HEK293 (cell line): ENCODE measurements around the gene FMN1.
A peak's percentile ranks its signal among the peaks of the same experiment; 100 is the strongest.

ENCODE experiments used
- CTCF ChIA-PET: fragments of 350-600 bp; formaldehyde crosslinking; extraction: SDS; loops from one replicate; lab custom pipeline; 2021; ENCODE audit warnings: antibody characterized with exemption; lab: Yijun Ruan, JAX
- POLR2A ChIA-PET: fragments of 300-600 bp; formaldehyde crosslinking; extraction: SDS; loops from one replicate; lab custom pipeline; 2020; ENCODE audit warnings: antibody characterized with exemption, inconsistent platforms; lab: Yijun Ruan, JAX
- H3K27ac ChIP-seq: fragments of 200-500 bp; sonication (Bioruptor generic); 2 replicates; pipeline ENCODE4 v1.5.1; 2014; ENCODE audit warnings: low read depth, low read length, control low read depth, inconsistent platforms; ENCODE audit errors: extremely low read depth
- H3K36me3 ChIP-seq, 2 experiments: fragments of 200-500 bp in 1 of 2; sonication (Bioruptor generic) in 1 of 2; 1 replicate in 1 of 2; 2 replicates in 1 of 2; pipeline ENCODE4 v1.5.1; 2014 to 2017; ENCODE audit warnings: inconsistent platforms in 2 of 2, low read length in 2 of 2; ENCODE audit not compliant: control insufficient read depth in 2 of 2, insufficient read depth in 1 of 2
- H3K4me1 ChIP-seq: fragments of 200-500 bp; sonication (Bioruptor generic); 2 replicates; pipeline ENCODE4 v1.5.1; 2014; ENCODE audit warnings: mild to moderate bottlenecking, low read length, inconsistent platforms; ENCODE audit not compliant: control insufficient read depth, insufficient read depth
- H3K4me3 ChIP-seq: 2 replicates; pipeline ENCODE4 v1.5.1; 2011; ENCODE audit warnings: low read depth, mild to moderate bottlenecking, control low read depth, low read length, moderate library complexity
- H3K9me3 ChIP-seq: fragments of 200-500 bp; sonication (Bioruptor generic); 2 replicates; pipeline ENCODE4 v1.5.1; 2014; ENCODE audit warnings: low read depth, low read length, inconsistent platforms; ENCODE audit not compliant: control insufficient read depth, insufficient read depth
- GLIS1 ChIP-seq: fragments of 450-650 bp; formaldehyde crosslinking; IDR thresholded peaks from 2 replicates; pipeline ENCODE4 v1.5.1; 2016; ENCODE audit warnings: missing biosample characterization, missing genetic modification characterization
- GLIS2 ChIP-seq: fragments of 450-650 bp; formaldehyde crosslinking; IDR thresholded peaks from 2 replicates; pipeline ENCODE4 v1.5.1; 2016; ENCODE audit warnings: missing biosample characterization, missing genetic modification characterization
- HOXC10 ChIP-seq: sonication (generic); formaldehyde crosslinking; IDR thresholded peaks from 2 replicates; pipeline ENCODE4 v1.8.1; 2023; ENCODE audit warnings: mild to moderate bottlenecking, missing genetic modification reagents
- MYNN ChIP-seq: fragments of 450-650 bp; formaldehyde crosslinking; IDR thresholded peaks from 2 replicates; pipeline ENCODE4 v1.5.1; 2016; ENCODE audit warnings: missing biosample characterization, missing genetic modification characterization, borderline replicate concordance
- ZBTB7A ChIP-seq: fragments of 450-650 bp; formaldehyde crosslinking; IDR thresholded peaks from 2 replicates; pipeline ENCODE4 v1.5.1; 2016; ENCODE audit warnings: low read depth, missing biosample characterization, missing genetic modification characterization
- ZNF175 ChIP-seq: fragments of 450-650 bp; formaldehyde crosslinking; IDR thresholded peaks from 2 replicates; pipeline ENCODE4 v1.5.1; 2016; ENCODE audit warnings: missing biosample characterization, missing genetic modification characterization
- ZNF184 ChIP-seq: fragments of 450-650 bp; IDR thresholded peaks from 2 replicates; pipeline ENCODE4 v1.5.1; 2018; ENCODE audit warnings: missing biosample characterization, mild to moderate bottlenecking, missing genetic modification characterization
- ZNF202 ChIP-seq: fragments of 450-650 bp; formaldehyde crosslinking; IDR thresholded peaks from 2 replicates; pipeline ENCODE4 v1.5.1; 2016; ENCODE audit warnings: missing biosample characterization, missing genetic modification characterization, borderline replicate concordance
- ZNF292 ChIP-seq: fragments of 450-650 bp; formaldehyde crosslinking; IDR thresholded peaks from 2 replicates; pipeline ENCODE4 v1.5.1; 2016; ENCODE audit warnings: low read depth, missing biosample characterization, missing genetic modification characterization, borderline replicate concordance
- ZNF302 ChIP-seq: fragments of 450-650 bp; formaldehyde crosslinking; IDR thresholded peaks from 2 replicates; pipeline ENCODE4 v1.5.1; 2016; ENCODE audit warnings: missing biosample characterization, missing genetic modification characterization, low read depth
- ZNF548 ChIP-seq: fragments of 450-650 bp; formaldehyde crosslinking; IDR thresholded peaks from 2 replicates; pipeline ENCODE4 v1.5.1; 2016; ENCODE audit warnings: missing biosample characterization, missing genetic modification characterization
- ZNF626 ChIP-seq: fragments of 450-650 bp; sonication (Bioruptor Pico); formaldehyde crosslinking; IDR thresholded peaks from 2 replicates; pipeline ENCODE4 v1.5.1; 2018; ENCODE audit warnings: missing biosample characterization, missing genetic modification characterization, inconsistent platforms
- ZNF664 ChIP-seq: fragments of 450-650 bp; formaldehyde crosslinking; IDR thresholded peaks from 2 replicates; pipeline ENCODE4 v1.5.1; 2016; ENCODE audit warnings: missing biosample characterization, missing genetic modification characterization
- ZNF792 ChIP-seq: fragments of 450-650 bp; formaldehyde crosslinking; IDR thresholded peaks from 2 replicates; pipeline ENCODE4 v1.5.1; 2016; ENCODE audit warnings: missing biosample characterization, missing genetic modification characterization
- TF ChIP-seq, protein P1 (sequence below): sonication (generic); formaldehyde crosslinking; IDR thresholded peaks from 2 replicates; pipeline ENCODE4 v1.8.1; 2022; ENCODE audit warnings: mild to moderate bottlenecking, moderate library complexity, missing genetic modification reagents
- TF ChIP-seq, protein P2 (sequence below): fragments of 450-650 bp; formaldehyde crosslinking; IDR thresholded peaks from 2 replicates; pipeline ENCODE4 v1.5.0; 2017; ENCODE audit warnings: missing biosample characterization, missing genetic modification characterization, borderline replicate concordance
- TF ChIP-seq, protein P3 (sequence below): fragments of 450-650 bp; IDR thresholded peaks from 2 replicates; pipeline ENCODE4 v1.5.1; 2018; ENCODE audit warnings: missing biosample characterization, missing genetic modification characterization

FMN1 gene

DNA sequence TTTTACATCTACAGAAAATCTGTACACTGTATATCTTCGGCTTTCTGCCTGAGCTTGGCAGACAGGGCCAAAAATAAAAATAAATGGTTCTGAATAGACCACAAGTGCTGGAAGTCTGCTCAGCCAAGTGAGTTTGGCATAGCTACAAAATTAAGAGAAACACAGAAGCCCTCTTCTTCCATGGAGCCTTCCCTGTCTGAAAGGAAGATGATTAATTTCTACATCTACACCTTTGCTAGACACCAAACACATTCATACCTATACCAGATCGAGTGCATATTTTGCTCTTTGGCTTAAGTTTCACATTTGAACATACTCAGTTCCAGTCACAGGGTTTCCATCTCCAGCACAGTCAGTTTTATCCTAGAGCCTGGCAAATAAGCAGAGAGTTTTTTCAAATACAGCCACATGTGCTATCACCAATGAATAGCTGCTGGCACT is 252.1 kb downstream of the FMN1 start (continued):
- no peak for TF ChIP-seq MYNN
- no peak for TF ChIP-seq ZNF626 (tag by site-specific recombination)
- TF ChIP-seq ZNF175 (tag by site-specific recombination): no peak
- no peak for TF ChIP-seq ZNF792 (tag by site-specific recombination)

DNA sequence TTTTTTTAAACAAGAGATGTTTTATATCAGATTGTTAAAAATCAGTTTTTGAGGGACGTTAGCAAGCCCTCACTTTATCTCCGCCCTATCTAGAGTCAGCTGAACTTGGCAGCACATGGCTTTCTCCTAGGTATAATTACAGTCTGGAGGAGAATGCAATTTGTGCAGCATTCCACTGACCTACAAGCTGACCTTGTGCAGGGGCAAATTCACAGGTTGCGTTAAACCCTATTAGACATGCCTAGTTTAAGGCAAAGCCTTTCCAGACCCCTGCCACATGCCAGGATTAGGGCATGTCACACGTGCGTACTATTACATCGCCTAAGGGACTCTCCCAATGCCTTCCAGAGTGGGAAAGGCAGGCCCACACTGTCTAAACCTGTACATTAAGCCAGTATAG is 252.7 kb downstream of the FMN1 start:
- no peak overlapping the region for H3K4me3 ChIP-seq
- CTCF ChIA-PET: interaction anchor here (0.6 to 2.1 kb wide), 3 partner anchors 120 to 279 kb away, joined by 3 to 7 read pairs (median 4); no protein-coding TSS in a partner anchor
- POLR2A ChIA-PET: no interaction called here

DNA sequence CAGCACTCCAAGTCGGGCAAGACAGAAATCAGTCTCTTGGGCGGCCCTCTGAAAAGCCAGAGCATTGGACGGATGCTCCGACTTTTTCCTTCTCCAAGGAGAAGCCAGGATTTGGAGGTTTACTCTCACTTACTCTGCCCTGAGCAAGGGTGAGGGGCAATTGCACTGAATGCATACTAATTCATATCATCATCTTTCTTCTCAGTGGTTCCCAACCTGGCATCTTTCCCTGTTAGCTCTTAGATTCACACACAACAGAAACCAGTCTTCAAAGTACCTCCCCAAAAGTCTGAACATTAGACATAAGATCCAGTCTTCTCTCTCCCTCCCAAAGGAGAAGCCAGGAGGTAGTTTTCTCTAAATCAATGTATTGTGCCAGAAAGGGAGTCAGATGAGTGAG is 257.5 kb downstream of the FMN1 start:
- no peaks in the 10 kb centered on the region for H3K36me3 ChIP-seq
- POLR2A ChIA-PET: no interaction called here
- TF ChIP-seq GLIS1: no peak
- no peak for TF ChIP-seq ZNF184 (tag by site-specific recombination)
- no peak for TF ChIP-seq ZNF302
- no peak for TF ChIP-seq ZBTB7A (tag by site-specific recombination)
- TF ChIP-seq, protein P1, sequence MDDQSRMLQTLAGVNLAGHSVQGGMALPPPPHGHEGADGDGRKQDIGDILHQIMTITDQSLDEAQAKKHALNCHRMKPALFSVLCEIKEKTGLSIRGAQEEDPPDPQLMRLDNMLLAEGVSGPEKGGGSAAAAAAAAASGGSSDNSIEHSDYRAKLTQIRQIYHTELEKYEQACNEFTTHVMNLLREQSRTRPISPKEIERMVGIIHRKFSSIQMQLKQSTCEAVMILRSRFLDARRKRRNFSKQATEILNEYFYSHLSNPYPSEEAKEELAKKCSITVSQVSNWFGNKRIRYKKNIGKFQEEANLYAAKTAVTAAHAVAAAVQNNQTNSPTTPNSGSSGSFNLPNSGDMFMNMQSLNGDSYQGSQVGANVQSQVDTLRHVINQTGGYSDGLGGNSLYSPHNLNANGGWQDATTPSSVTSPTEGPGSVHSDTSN: no peak
- no peak for TF ChIP-seq ZNF548 (tag by site-specific recombination)
- TF ChIP-seq, all 188 proteins: peak for 0
- no peaks in the 10 kb centered on the region for H3K9me3 ChIP-seq
- no peak overlapping the region for H3K4me3 ChIP-seq
- CTCF ChIA-PET: interaction anchor here (0.6 to 2.4 kb wide), 16 partner anchors 9 to 277 kb away, joined by 3 to 25 read pairs (median 5); no protein-coding TSS in a partner anchor
- no peaks in the 10 kb centered on the region for H3K4me1 ChIP-seq
- H3K27ac ChIP-seq: no peak overlapping the region

More for the DNA sequence above, 252.7 kb downstream of the FMN1 start:
- Histone ChIP-seq H3K9me3 (no peaks in the 10 kb centered on the region), H3K36me3 (no peaks in the 10 kb centered on the region), H3K27ac (no peak overlapping the region), H3K4me1 (no peaks in the 10 kb centered on the region)
- TF ChIP-seq ZNF202 (tag by site-specific recombination) (no peak), HOXC10 (CRISPR knock-in tag) (no peak), ZNF292 (tag by site-specific recombination) (no peak), ZNF664 (no peak)
- TF ChIP-seq, protein P2, sequence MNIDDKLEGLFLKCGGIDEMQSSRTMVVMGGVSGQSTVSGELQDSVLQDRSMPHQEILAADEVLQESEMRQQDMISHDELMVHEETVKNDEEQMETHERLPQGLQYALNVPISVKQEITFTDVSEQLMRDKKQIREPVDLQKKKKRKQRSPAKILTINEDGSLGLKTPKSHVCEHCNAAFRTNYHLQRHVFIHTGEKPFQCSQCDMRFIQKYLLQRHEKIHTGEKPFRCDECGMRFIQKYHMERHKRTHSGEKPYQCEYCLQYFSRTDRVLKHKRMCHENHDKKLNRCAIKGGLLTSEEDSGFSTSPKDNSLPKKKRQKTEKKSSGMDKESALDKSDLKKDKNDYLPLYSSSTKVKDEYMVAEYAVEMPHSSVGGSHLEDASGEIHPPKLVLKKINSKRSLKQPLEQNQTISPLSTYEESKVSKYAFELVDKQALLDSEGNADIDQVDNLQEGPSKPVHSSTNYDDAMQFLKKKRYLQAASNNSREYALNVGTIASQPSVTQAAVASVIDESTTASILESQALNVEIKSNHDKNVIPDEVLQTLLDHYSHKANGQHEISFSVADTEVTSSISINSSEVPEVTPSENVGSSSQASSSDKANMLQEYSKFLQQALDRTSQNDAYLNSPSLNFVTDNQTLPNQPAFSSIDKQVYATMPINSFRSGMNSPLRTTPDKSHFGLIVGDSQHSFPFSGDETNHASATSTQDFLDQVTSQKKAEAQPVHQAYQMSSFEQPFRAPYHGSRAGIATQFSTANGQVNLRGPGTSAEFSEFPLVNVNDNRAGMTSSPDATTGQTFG (tag by site-specific recombination): no peak

DNA sequence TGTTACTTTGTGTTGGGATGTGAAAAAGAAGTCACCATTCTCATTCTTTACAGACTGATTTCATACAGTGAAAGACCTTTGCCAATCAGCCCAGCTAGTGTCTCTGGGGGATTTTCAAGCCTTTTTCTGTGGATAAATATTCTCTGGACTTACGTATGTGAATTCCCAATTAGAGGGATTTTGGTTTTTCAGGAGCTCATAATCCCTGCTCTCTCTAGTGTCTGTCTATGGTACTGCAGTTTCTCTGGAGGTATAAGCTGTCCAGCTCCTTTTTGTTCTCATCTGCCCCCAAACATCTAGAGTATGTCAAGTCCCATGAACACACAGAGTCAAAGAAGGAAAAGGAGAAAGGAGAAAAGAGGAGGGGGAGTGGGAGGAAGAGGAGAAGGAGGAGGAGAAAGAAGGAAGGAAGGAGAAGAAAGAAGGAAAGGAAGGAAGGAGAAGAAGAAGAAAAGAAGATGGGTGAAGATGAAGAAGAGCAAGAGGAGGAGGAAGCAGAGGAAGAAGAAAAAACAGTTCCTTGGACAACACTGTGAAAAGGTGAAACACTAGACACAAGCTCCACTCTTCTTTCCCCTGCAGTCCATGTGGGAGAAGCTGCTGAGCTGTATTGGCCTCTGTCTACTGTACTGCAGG is 258.1 kb downstream of the FMN1 start:
- CTCF ChIA-PET: interaction anchor here (0.5 to 2.4 kb wide), 25 partner anchors 9 to 281 kb away, joined by 3 to 25 read pairs (median 4); no protein-coding TSS in a partner anchor
- H3K4me1 ChIP-seq: no peaks in the 10 kb centered on the region
- no peak overlapping the region for H3K4me3 ChIP-seq
- no peaks in the 10 kb centered on the region for H3K9me3 ChIP-seq
- H3K27ac ChIP-seq: no peak overlapping the region
- no peaks in the 10 kb centered on the region for H3K36me3 ChIP-seq
- TF ChIP-seq, protein P3, sequence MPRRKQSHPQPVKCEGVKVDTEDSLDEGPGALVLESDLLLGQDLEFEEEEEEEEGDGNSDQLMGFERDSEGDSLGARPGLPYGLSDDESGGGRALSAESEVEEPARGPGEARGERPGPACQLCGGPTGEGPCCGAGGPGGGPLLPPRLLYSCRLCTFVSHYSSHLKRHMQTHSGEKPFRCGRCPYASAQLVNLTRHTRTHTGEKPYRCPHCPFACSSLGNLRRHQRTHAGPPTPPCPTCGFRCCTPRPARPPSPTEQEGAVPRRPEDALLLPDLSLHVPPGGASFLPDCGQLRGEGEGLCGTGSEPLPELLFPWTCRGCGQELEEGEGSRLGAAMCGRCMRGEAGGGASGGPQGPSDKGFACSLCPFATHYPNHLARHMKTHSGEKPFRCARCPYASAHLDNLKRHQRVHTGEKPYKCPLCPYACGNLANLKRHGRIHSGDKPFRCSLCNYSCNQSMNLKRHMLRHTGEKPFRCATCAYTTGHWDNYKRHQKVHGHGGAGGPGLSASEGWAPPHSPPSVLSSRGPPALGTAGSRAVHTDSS: peak; percentile 30; the same call in 1 of the 2 replicates
- TF ChIP-seq GLIS2 (tag by site-specific recombination): no peak
- POLR2A ChIA-PET: no interaction called here
